NB4 (cell line): ENCODE measurements around the gene CHCHD1.

Source experiments
- MYC ChIP-seq: IDR thresholded peaks from 2 replicates; pipeline ENCODE4 v1.6.1; 2011; ENCODE audit warnings: low read depth, low read length
- POLR2A ChIP-seq: IDR thresholded peaks from 2 replicates; pipeline ENCODE4 v1.6.1; 2011; ENCODE audit warnings: mild to moderate bottlenecking; ENCODE audit not compliant: insufficient read length; ENCODE audit errors: extremely low read depth
- TF ChIP-seq, protein P1 (sequence below): IDR thresholded peaks from one replicate; pipeline ENCODE4 v1.5.1; 2012; ENCODE audit warnings: low read depth, low read length
- TF ChIP-seq, protein P2 (sequence below): IDR thresholded peaks from 2 replicates; pipeline ENCODE4 v1.6.1; 2011; ENCODE audit warnings: low read depth, low read length

DNA sequence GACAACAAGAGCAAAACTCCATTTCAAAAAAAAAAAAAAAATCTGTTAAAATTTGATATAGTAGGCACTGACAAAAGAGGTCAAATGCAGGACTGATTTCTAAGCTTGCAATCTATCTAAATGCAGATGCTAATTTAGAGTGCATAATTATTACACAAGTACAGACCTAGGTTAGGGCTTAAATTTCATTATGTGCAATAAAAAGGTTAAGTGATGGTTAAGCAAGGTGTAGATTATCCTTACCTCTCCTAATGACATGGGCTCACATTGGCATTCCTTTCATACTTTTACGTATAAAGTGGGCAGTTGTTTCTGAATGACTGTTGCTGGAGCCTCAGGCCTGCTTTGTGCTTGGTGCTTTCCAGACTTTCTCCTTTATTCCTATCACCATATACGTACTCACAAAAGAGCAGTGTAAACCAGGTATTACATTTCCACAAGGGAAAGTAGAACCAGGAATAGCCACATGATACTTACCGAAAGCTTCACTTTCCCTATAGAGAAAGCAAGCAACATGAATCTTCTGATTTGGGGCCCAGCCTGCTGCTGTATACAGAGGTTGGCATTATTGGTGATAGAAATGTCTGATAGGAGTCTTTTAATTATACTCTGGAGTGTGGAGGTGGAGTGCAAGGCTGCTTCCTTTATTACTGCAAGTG, 2.2 kb upstream of the CHCHD1 start:
- TF ChIP-seq POLR2A (no peak), MYC (no peak)
- TF ChIP-seq, protein P1, sequence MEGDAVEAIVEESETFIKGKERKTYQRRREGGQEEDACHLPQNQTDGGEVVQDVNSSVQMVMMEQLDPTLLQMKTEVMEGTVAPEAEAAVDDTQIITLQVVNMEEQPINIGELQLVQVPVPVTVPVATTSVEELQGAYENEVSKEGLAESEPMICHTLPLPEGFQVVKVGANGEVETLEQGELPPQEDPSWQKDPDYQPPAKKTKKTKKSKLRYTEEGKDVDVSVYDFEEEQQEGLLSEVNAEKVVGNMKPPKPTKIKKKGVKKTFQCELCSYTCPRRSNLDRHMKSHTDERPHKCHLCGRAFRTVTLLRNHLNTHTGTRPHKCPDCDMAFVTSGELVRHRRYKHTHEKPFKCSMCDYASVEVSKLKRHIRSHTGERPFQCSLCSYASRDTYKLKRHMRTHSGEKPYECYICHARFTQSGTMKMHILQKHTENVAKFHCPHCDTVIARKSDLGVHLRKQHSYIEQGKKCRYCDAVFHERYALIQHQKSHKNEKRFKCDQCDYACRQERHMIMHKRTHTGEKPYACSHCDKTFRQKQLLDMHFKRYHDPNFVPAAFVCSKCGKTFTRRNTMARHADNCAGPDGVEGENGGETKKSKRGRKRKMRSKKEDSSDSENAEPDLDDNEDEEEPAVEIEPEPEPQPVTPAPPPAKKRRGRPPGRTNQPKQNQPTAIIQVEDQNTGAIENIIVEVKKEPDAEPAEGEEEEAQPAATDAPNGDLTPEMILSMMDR, result no peak
- TF ChIP-seq, protein P2, sequence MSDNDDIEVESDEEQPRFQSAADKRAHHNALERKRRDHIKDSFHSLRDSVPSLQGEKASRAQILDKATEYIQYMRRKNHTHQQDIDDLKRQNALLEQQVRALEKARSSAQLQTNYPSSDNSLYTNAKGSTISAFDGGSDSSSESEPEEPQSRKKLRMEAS, result no peak
